IPS DF 6.9 (cell line): Measurements from ENCODE around the gene PDZD2.
"Not testable (repeated sequence)": the region's sequence is repeated elsewhere in the genome, so short reads cannot be mapped to it uniquely, and the experiment has no call there.

Experiments
- DNase-seq: peaks from one replicate; pipeline ENCODE4 v3.0.0-alpha.2; 2013; ENCODE audit warnings: low read depth, low spot score
- H3K27ac ChIP-seq: one replicate; pipeline ENCODE4 v1.5.1; 2013; ENCODE audit warnings: low read length, control low read depth
- H3K27me3 ChIP-seq: 2 replicates; pipeline ENCODE4 v1.6.1; 2013; ENCODE audit warnings: mild to moderate bottlenecking, low read length; ENCODE audit not compliant: control insufficient read depth, insufficient read depth
- H3K36me3 ChIP-seq: 2 replicates; pipeline ENCODE4 v1.6.1; 2013; ENCODE audit warnings: low read length; ENCODE audit not compliant: control insufficient read depth, insufficient read depth
- H3K4me1 ChIP-seq: 2 replicates; pipeline ENCODE4 v1.6.1; 2013; ENCODE audit warnings: low read length; ENCODE audit not compliant: control insufficient read depth, insufficient read depth
- H3K4me3 ChIP-seq: 2 replicates; pipeline ENCODE4 v1.5.1; 2013; ENCODE audit warnings: mild to moderate bottlenecking, low read length
- H3K9me3 ChIP-seq: 2 replicates; pipeline ENCODE4 v1.6.1; 2013; ENCODE audit warnings: low read length, inconsistent platforms; ENCODE audit not compliant: control insufficient read depth, insufficient read depth
- WGBS: extraction: QIAGEN DNeasy Blood & Tissue Kit; methylation state at CpG from one replicate; pipeline ENCODE4 v1.1.7; 2013; ENCODE audit warnings: mixed read lengths, missing lambda C conversion rate; ENCODE audit not compliant: insufficient read length, insufficient coverage; 5-methylcytosine and 5-hydroxymethylcytosine counted together

PDZD2 gene

DNA sequence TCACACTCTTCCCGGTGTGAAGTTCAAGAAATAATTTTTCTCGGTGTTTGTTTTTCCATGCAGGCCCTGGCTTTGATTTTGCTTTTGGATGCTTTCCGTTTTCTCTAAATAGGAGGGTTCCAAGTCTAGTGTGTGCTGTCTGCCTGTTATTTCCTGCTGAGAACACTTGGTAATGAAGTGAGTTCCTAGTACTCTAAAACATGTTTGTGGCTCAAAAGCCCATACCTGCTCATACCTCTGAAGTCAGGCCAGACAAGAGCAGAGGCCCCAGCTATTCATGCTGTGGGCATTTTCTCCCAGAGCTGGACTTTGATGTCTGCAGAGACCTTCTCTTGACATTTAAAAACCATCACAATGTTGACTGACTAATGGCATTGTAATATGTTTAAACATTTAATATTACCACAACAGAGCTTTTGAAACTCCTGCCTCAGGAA, 324.0 kb downstream of the PDZD2 start:
- H3K4me1 ChIP-seq, result peaks cover 2% of the 10 kb centered on the region; the same call in 1 of the 2 replicates
- WGBS, result no CpG with 5 or more reads among the region's 3 CpGs
- no peak for DNase-seq
- 0 out of 2 replicates have a peak, but pooled peaks cover 2% of the 10 kb centered on the region for H3K36me3 ChIP-seq
- H3K4me3 ChIP-seq, result no peak overlapping the region
- no peaks in the 10 kb centered on the region for H3K27me3 ChIP-seq
- no peaks in the 10 kb centered on the region for H3K9me3 ChIP-seq
- H3K27ac ChIP-seq, result no peak overlapping the region

DNA sequence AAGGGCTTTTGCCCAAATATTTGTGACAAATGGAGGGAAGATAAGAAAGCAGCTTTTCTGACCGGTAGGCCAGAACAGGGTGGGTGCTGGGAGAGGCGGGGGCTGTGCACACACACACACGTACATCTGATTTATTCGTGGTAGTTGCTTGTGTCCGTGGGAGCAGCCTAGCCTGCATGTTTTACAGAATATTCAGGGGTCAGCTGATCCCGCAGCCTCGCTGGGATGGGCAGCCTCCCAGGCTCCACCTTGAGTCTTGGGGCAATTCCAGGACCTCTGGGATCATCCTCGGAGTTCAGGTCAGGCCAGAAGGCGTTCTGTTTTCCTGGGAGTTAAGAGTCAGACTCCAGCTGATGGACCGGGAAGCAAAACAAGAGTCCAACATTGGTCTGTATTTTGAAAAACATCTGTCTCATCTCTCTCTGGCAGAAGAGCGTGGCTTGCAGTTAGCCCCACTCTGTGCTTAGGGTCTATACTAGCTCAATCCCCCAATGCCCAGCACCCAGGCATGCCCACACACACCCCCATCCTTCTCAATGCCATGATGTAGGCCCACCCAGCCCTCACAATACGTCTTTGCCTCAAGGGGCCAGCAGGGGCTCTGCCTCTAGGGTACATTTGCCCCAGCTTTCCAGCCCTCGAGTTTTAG, 324.6 kb downstream of the PDZD2 start:
- H3K27ac ChIP-seq, result no peak overlapping the region
- 0 out of 2 replicates have a peak, but pooled peaks cover 2% of the 10 kb centered on the region for H3K36me3 ChIP-seq
- H3K9me3 ChIP-seq, result no peaks in the 10 kb centered on the region
- peaks cover 2% of the 10 kb centered on the region; the same call in 1 of the 2 replicates for H3K4me1 ChIP-seq
- H3K4me3 ChIP-seq, result no peak overlapping the region
- no peak for DNase-seq
- H3K27me3 ChIP-seq, result no peaks in the 10 kb centered on the region
- WGBS, result no CpG with 5 or more reads among the region's 13 CpGs

DNA sequence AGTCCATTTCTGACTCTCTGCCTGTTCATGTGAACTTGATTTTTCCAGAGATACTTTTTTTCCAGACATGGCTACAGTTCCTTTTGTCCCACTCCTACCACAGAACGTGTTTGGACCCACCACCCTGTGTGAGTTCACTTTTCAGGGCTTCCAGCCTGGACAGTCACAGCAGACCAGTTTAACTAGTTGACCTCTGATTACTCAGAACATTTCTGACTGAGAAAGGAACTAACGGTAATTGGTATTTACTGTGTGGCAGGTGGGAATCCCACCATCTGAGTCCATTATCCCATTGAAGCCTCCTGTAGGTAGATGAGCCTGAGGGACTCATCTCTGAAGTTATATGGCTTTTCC, 325.1 kb downstream of the PDZD2 start:
- H3K4me1 ChIP-seq, result peaks cover 2% of the 10 kb centered on the region; the same call in 1 of the 2 replicates
- no peaks in the 10 kb centered on the region for H3K27me3 ChIP-seq
- no peaks in the 10 kb centered on the region for H3K9me3 ChIP-seq
- H3K36me3 ChIP-seq, result 0 out of 2 replicates have a peak, but pooled peaks cover 2% of the 10 kb centered on the region
- H3K27ac ChIP-seq, result no peak overlapping the region
- no CpG with 5 or more reads among the region's 2 CpGs for WGBS
- no peak overlapping the region for H3K4me3 ChIP-seq
- no peak for DNase-seq

DNA sequence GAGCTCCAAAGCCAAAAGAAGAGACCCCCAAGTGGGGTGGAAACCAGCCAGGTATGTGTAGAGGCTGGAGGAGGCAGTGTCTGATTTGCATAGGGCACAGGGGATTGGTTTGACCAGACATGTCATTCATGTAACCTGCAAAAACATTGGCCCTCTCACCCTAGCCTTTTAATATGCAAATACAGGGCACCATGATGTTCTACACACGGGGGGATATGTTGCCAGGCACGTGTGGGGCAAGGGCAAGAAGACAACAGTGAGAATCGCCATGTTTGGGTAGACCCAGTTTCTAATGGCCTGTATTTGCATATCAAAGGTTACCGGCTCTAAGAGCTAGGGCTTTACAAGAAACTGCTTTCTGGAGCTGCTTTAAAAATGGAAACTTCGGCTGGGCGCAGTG, 326.3 kb downstream of the PDZD2 start:
- Histone ChIP-seq H3K36me3 (0 out of 2 replicates have a peak, but pooled peaks cover 2% of the 10 kb centered on the region), H3K27me3 (no peaks in the 10 kb centered on the region), H3K27ac (no peak overlapping the region), H3K4me3 (no peak overlapping the region), H3K9me3 (no peaks in the 10 kb centered on the region), H3K4me1 (peaks cover 2% of the 10 kb centered on the region; the same call in 1 of the 2 replicates)
- WGBS, result no CpG with 5 or more reads among the region's 6 CpGs
- DNase-seq, result peak; percentile 16

DNA sequence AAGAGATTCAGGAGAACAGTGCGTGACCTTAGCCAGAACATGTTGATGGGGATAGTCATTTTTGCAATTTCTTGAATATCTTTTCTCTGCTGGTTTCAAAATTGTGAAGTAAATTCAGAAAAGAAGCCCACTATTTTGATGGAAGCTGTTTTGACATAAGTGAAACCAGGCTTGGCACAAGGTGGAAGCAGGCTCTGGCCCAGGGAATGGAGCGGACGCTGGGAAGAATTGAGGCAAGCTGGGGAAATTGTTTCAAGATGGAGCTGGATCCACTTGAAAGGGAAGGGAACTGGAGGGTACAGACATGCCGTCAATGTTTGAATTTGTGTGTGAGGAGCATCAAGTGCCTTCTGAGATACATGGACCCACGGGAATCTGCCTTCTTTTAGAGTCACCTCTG, 328.0 kb downstream of the PDZD2 start:
- no CpG with 5 or more reads among the region's 5 CpGs for WGBS
- Histone ChIP-seq H3K4me1 (peaks cover 2% of the 10 kb centered on the region; the same call in 1 of the 2 replicates), H3K9me3 (no peaks in the 10 kb centered on the region), H3K36me3 (0 out of 2 replicates have a peak, but pooled peaks cover 2% of the 10 kb centered on the region), H3K27ac (no peak overlapping the region), H3K27me3 (no peaks in the 10 kb centered on the region), H3K4me3 (no peak overlapping the region)
- no peak for DNase-seq

DNA sequence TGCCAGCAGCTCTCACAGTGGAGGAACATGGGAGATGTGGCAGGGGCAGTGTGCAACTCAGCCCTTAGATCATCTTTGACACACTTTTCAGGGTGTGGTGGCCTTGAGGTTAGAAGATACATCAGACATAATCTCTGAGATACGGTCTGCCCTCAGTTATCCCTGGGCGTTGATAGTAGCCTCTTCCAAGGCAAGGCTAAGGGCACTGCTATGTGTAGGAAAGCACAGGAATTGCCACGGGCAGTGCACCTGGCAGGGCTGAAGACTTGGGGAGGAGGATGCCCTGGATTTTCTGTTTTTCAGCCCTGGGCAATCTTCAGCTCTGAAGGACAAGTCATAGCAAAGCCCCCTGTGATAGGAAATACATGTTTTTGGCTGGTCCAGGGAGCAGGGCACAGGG, 328.5 kb downstream of the PDZD2 start:
- H3K27me3 ChIP-seq, result no peaks in the 10 kb centered on the region
- no peaks in the 10 kb centered on the region for H3K9me3 ChIP-seq
- no peaks in the 10 kb centered on the region; the same call in 1 of the 2 replicates for H3K4me1 ChIP-seq
- H3K4me3 ChIP-seq, result no peak overlapping the region
- H3K27ac ChIP-seq, result no peak overlapping the region
- DNase-seq, result no peak
- no CpG with 5 or more reads among the region's 3 CpGs for WGBS
- 0 out of 2 replicates have a peak, but pooled peaks cover 2% of the 10 kb centered on the region for H3K36me3 ChIP-seq

DNA sequence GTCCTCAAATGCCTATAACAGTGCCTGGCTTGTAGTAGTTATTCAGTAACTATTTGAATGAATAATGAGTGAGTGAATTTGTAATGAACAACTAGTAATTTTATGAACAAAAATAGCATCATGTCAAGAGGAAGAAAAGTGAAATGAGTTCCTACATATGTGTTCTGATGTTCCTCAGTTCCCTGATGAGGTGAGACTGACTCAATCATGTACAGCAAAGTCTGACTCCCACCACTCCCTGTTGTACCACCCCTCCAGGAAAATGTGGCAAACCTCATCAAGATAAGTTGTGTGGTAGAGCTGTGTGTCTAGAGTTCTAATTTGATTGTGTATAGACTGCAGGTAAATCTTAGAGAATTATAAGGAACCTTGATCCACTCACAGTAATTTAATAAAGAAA, 333.6 kb downstream of the PDZD2 start:
- no peak overlapping the region for H3K4me3 ChIP-seq
- no peaks in the 10 kb centered on the region for H3K4me1 ChIP-seq
- H3K36me3 ChIP-seq, result no peaks in the 10 kb centered on the region
- no peak for DNase-seq
- H3K27me3 ChIP-seq, result no peaks in the 10 kb centered on the region
- no peak overlapping the region for H3K27ac ChIP-seq
- H3K9me3 ChIP-seq, result no peaks in the 10 kb centered on the region

DNA sequence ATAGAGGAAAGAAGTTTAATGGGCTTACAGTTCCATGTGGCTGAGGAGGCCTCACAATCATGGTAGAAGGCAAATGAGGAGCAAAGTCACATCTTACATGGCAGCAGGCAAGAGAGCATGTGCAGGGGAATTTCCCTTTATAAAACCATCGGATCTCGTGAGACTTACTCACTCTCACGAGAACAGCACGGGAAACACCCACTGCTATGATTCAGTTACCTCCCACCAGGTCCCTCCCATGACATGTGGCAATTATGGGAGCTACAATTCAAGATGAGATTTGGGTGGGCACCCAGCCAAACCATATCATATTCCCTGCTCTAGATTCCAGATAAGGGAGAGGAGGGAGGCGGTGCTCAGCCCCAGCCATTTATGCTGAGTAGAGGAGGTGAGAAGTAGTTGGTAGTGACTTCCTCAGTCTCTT, 336.3 kb downstream of the PDZD2 start:
- not testable (repeated sequence) for H3K4me3 ChIP-seq, H3K27me3 ChIP-seq, H3K4me1 ChIP-seq, H3K36me3 ChIP-seq, H3K9me3 ChIP-seq, DNase-seq, H3K27ac ChIP-seq
- WGBS, result no CpG with 5 or more reads among the region's 5 CpGs

DNA sequence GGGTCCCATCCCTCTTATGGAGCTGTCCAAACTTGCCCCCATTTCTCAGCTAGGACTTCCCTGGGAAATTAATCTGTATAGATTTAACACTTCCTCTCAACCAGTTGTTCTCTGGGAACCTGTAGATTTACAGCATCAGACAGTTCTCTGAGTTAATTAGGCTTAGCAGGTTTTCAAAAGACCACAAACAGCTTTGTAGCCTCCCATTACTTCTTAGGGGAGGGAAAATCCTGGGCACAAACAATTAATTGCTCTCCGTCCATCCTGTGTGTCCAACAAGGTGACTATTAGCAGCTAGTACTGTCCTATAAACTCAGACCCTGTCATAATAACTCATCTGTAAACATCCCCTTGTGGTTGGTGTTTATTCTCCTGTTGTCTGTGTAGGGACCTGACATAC, 337.2 kb downstream of the PDZD2 start:
- Histone ChIP-seq H3K36me3 (no peaks in the 10 kb centered on the region), H3K4me1 (no peaks in the 10 kb centered on the region), H3K27ac (no peak overlapping the region), H3K9me3 (no peaks in the 10 kb centered on the region), H3K27me3 (no peaks in the 10 kb centered on the region), H3K4me3 (no peak overlapping the region)
- no CpG with 5 or more reads among the region's 1 CpG for WGBS
- DNase-seq, result no peak

DNA sequence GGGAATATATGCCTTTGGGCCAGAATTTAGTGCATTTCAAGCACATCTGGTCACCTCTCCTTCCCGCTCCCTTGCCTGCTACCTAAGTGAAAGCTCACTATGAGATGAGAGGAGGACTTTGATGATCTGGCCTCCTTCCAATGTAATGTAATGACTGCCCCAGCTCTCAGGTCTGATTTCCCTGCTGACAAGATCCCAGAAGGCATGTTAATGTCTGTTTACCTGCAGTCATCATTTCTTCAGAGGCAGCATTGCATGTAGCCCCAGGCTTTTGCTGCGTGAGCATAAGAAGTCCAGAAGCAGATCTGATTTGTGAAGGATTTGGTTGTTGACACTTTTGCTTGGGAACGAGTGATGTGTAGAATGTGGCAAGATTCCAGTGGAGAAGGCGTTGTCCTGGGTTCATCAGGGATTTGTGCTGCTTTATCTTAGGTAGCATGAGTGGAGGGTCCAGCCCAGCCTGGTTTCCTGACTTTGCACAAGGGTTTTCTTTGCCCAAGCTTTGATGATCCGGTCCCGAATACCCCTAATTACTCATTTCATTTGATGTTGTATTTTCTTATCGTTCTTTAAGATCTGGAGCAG, 342.5 kb downstream of the PDZD2 start:
- H3K27ac ChIP-seq, result no peak overlapping the region
- H3K4me1 ChIP-seq, result no peaks in the 10 kb centered on the region
- no peak overlapping the region for H3K4me3 ChIP-seq
- H3K27me3 ChIP-seq, result no peaks in the 10 kb centered on the region
- H3K9me3 ChIP-seq, result no peaks in the 10 kb centered on the region
- WGBS, result no CpG with 5 or more reads among the region's 7 CpGs
- DNase-seq, result no peak
- H3K36me3 ChIP-seq, result no peaks in the 10 kb centered on the region

DNA sequence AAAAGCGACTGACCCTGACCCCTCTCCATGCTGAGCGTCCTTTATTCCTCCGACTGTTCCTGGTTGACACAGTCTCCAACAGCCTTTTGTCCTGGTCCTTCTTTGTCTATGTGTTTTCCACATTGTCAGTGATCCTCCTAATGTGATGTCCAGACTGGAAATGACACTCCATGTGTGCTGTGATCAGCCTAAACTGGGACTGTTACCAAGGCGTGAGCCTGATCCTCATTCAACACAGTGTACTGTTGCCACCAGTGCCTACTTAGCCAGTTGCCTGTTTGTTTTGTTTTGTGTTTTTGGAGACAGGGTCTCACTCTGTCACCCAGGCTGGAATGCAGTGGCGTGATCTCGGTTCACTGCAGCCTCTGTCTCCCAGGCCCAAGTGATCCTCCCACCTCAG, 343.1 kb downstream of the PDZD2 start:
- no peak overlapping the region for H3K27ac ChIP-seq
- no peak overlapping the region for H3K4me3 ChIP-seq
- no peaks in the 10 kb centered on the region for H3K36me3 ChIP-seq
- no peaks in the 10 kb centered on the region for H3K9me3 ChIP-seq
- no peak for DNase-seq
- no CpG with 5 or more reads among the region's 6 CpGs for WGBS
- no peaks in the 10 kb centered on the region for H3K4me1 ChIP-seq
- H3K27me3 ChIP-seq, result no peaks in the 10 kb centered on the region
